ENCODE measurements around the gene NIPAL1.

The NIPAL1 gene

GRCh38 chr4:48065587-48066052 lies 49.0 kb downstream of the NIPAL1 start:
- DNase-seq (ENCODE audit: low read depth in 2 of 2) = no peak

GRCh38 chr4:48067536-48067935 lies 51.0 kb downstream of the NIPAL1 start:
- DNase-seq (ENCODE audit: low read depth in 2 of 2) = no peak

GRCh38 chr4:48068182-48068581 lies 51.6 kb downstream of the NIPAL1 start:
- no peak for DNase-seq (ENCODE audit: low read depth in 2 of 2)

GRCh38 chr4:48069026-48069425 lies 52.5 kb downstream of the NIPAL1 start:
- no peak for DNase-seq (ENCODE audit: low read depth in 2 of 2)

GRCh38 chr4:48071191-48071590 lies 54.6 kb downstream of the NIPAL1 start:
- DNase-seq (ENCODE audit: low read depth in 2 of 2) = no peak

GRCh38 chr4:48073567-48074103 lies 57.1 kb downstream of the NIPAL1 start:
- DNase-seq (ENCODE audit: low read depth in 2 of 2) = no peak

- no peak for DNase-seq (ENCODE audit: low read depth in 2 of 2)
Measured at GRCh38 chr4:48074657-48075056, 58.1 kb downstream of the NIPAL1 start.

- no peak for DNase-seq (ENCODE audit: low read depth in 2 of 2)
Measured at GRCh38 chr4:48078425-48078824, 61.9 kb downstream of the NIPAL1 start.

- no peak for DNase-seq (ENCODE audit: low read depth in 2 of 2)
Measured at GRCh38 chr4:48078862-48079655, 62.5 kb downstream of the NIPAL1 start.

GRCh38 chr4:48079972-48080391 lies 63.4 kb downstream of the NIPAL1 start:
- DNase-seq (ENCODE audit: low read depth in 2 of 2) = no peak

- DNase-seq (ENCODE audit: low read depth in 2 of 2) = no peak
Measured at GRCh38 chr4:48081196-48081595, 64.6 kb downstream of the NIPAL1 start.

- DNase-seq (ENCODE audit: low read depth in 2 of 2) = no peak
Measured at GRCh38 chr4:48082956-48083355, 66.4 kb downstream of the NIPAL1 start.

- DNase-seq (ENCODE audit: low read depth in 2 of 2) = no peak
Measured at GRCh38 chr4:48085821-48086589, 69.4 kb downstream of the NIPAL1 start.
